ENCODE measurements around the gene CYP11A1.

CYP11A1 gene

DNA sequence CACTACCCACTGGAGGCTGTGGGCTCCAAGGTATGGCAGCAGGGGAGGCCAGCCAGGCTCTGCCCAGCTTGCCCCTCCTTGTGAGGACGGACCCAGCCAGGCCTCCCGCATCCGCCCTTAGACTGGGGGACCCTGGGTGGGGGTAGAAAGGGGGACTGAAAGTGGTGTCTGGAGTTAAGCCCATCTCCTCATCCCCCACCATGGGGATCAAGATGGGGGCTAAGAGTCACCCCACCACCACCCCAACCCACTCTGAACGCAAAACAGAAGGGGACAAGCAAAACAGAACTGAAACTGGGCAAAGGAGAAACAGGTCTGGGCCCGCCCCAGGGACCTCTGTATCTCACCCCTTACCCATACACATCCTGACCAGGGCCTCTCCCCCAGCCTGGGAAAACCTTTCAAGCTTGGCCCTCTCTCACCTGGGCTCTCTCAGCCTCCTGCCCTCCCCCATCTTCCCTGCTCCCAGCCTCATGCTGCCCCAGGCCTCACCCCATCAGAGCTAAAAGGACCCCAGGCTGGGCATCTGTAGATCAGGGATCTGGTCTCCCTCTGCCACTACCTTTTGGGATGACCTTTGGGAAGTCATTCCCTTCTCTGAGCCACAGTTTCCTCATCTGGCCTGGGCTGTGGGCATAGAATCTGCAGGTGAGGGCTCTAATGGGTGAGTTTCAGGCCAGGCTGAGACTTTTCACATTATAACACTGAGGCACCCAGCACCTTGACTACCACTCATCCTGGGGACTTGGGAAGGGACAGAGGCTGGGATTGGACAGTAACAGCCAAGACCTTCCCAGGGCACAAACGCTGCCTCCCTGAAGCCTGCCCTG, 30.0 kb upstream of the CYP11A1 start:
- H3K79me2 ChIP-seq (ENCODE audit: insufficient read depth, low read length) = no peaks in the 10 kb centered on the region
- no peaks in the 10 kb centered on the region for H3K9me3 ChIP-seq (ENCODE audit: insufficient read depth, low read depth, low read length)
- no peaks in the 10 kb centered on the region for H3K9me2 ChIP-seq (replicated peaks; ENCODE audit: low read depth, low read length)
- peaks cover 67% of the 10 kb centered on the region for H3K4me1 ChIP-seq (ENCODE audit: insufficient read depth, low read length, poor library complexity, severe bottlenecking)
- H3K4me2 ChIP-seq (ENCODE audit: low read depth, low read length, poor library complexity, severe bottlenecking) = peak overlapping the region; percentile 53
- no peak for TF ChIP-seq EZH2phosphoT487 (IDR thresholded peaks at IDR 0.05; ENCODE audit: borderline replicate concordance)
- TF ChIP-seq, protein P1, sequence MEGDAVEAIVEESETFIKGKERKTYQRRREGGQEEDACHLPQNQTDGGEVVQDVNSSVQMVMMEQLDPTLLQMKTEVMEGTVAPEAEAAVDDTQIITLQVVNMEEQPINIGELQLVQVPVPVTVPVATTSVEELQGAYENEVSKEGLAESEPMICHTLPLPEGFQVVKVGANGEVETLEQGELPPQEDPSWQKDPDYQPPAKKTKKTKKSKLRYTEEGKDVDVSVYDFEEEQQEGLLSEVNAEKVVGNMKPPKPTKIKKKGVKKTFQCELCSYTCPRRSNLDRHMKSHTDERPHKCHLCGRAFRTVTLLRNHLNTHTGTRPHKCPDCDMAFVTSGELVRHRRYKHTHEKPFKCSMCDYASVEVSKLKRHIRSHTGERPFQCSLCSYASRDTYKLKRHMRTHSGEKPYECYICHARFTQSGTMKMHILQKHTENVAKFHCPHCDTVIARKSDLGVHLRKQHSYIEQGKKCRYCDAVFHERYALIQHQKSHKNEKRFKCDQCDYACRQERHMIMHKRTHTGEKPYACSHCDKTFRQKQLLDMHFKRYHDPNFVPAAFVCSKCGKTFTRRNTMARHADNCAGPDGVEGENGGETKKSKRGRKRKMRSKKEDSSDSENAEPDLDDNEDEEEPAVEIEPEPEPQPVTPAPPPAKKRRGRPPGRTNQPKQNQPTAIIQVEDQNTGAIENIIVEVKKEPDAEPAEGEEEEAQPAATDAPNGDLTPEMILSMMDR (conservative IDR thresholded peaks at IDR 0.05; ENCODE audit: low read length) = no peak
- H3K27me3 ChIP-seq (ENCODE audit: insufficient read depth, low read length, poor library complexity, severe bottlenecking) = no peaks in the 10 kb centered on the region
- H4K20me1 ChIP-seq (ENCODE audit: insufficient read depth, low read length, poor library complexity, severe bottlenecking) = no peaks in the 10 kb centered on the region
- H3F3A ChIP-seq (ENCODE audit: low read depth) = no peaks in the 10 kb centered on the region
- H2AFZ ChIP-seq (ENCODE audit: low read length) = no peak overlapping the region
- H3K36me3 ChIP-seq (ENCODE audit: insufficient read depth, low read length) = no peaks in the 10 kb centered on the region
- H3K9ac ChIP-seq (ENCODE audit: low read depth, low read length, poor library complexity, severe bottlenecking) = peak overlapping the region; percentile 68
- H3K4me3 ChIP-seq (ENCODE audit: low read length, poor library complexity, severe bottlenecking) = no peak overlapping the region

GRCh38 chr15:74396445-74397238, 29.2 kb upstream of the CYP11A1 start:
- Histone ChIP-seq H3K27me3 (ENCODE audit: insufficient read depth, low read length, poor library complexity, severe bottlenecking) (no peaks in the 10 kb centered on the region), H3F3A (ENCODE audit: low read depth) (no peaks in the 10 kb centered on the region), H3K9me3 (ENCODE audit: insufficient read depth, low read depth, low read length) (no peaks in the 10 kb centered on the region), H3K9me2 (replicated peaks; ENCODE audit: low read depth, low read length) (no peaks in the 10 kb centered on the region), H3K79me2 (ENCODE audit: insufficient read depth, low read length) (no peaks in the 10 kb centered on the region), H3K36me3 (ENCODE audit: insufficient read depth, low read length) (no peaks in the 10 kb centered on the region), H3K4me2 (ENCODE audit: low read depth, low read length, poor library complexity, severe bottlenecking) (peak overlapping the region; percentile 53), H2AFZ (ENCODE audit: low read length) (peak overlapping the region; percentile 63; the same call in 1 of the 2 replicates), H3K4me1 (ENCODE audit: insufficient read depth, low read length, poor library complexity, severe bottlenecking) (peaks cover 67% of the 10 kb centered on the region), H3K4me3 (ENCODE audit: low read length, poor library complexity, severe bottlenecking) (peak overlapping the region; percentile 30), H3K9ac (ENCODE audit: low read depth, low read length, poor library complexity, severe bottlenecking) (peak overlapping the region; percentile 68), H4K20me1 (ENCODE audit: insufficient read depth, low read length, poor library complexity, severe bottlenecking) (no peaks in the 10 kb centered on the region)
- no peak for TF ChIP-seq EZH2phosphoT487 (IDR thresholded peaks at IDR 0.05; ENCODE audit: borderline replicate concordance)
- TF ChIP-seq, protein P1 (conservative IDR thresholded peaks at IDR 0.05; ENCODE audit: low read length) = no peak

DNA sequence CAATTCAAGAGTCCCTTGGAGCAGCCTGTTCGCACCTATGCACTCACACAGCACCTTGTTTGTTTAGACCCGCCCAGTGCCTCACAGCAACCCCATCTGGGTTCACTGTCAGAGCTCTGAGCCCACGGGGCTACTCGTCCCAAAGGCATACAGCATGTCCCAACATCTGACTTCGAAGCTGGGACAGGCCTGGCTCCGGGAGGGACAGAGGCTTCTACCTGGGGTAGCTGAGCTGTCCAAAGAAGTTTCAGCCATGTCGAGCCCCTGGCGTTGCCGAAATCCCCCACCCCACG, 28.6 kb upstream of the CYP11A1 start:
- no peaks in the 10 kb centered on the region for H3K9me2 ChIP-seq (replicated peaks; ENCODE audit: low read depth, low read length)
- no peaks in the 10 kb centered on the region for H3F3A ChIP-seq (ENCODE audit: low read depth)
- H3K9ac ChIP-seq (ENCODE audit: low read depth, low read length, poor library complexity, severe bottlenecking) = peak overlapping the region; percentile 68
- H3K4me3 ChIP-seq (ENCODE audit: low read length, poor library complexity, severe bottlenecking) = no peak overlapping the region
- H2AFZ ChIP-seq (ENCODE audit: low read length) = peak overlapping the region; percentile 63; the same call in 1 of the 2 replicates
- TF ChIP-seq, protein P1 (conservative IDR thresholded peaks at IDR 0.05; ENCODE audit: low read length) = no peak
- TF ChIP-seq EZH2phosphoT487 (IDR thresholded peaks at IDR 0.05; ENCODE audit: borderline replicate concordance) = no peak
- no peaks in the 10 kb centered on the region for H4K20me1 ChIP-seq (ENCODE audit: insufficient read depth, low read length, poor library complexity, severe bottlenecking)
- H3K79me2 ChIP-seq (ENCODE audit: insufficient read depth, low read length) = no peaks in the 10 kb centered on the region
- H3K4me2 ChIP-seq (ENCODE audit: low read depth, low read length, poor library complexity, severe bottlenecking) = peak overlapping the region; percentile 53
- no peaks in the 10 kb centered on the region for H3K36me3 ChIP-seq (ENCODE audit: insufficient read depth, low read length)
- no peaks in the 10 kb centered on the region for H3K27me3 ChIP-seq (ENCODE audit: insufficient read depth, low read length, poor library complexity, severe bottlenecking)
- peaks cover 67% of the 10 kb centered on the region for H3K4me1 ChIP-seq (ENCODE audit: insufficient read depth, low read length, poor library complexity, severe bottlenecking)
- no peaks in the 10 kb centered on the region for H3K9me3 ChIP-seq (ENCODE audit: insufficient read depth, low read depth, low read length)
